Endothelial cell of umbilical vein (primary cell): ENCODE results near the gene PRKAR1B. TPM values are rescaled to one million over a fixed set of nuclear protein-coding genes. Genes with fewer than 3 reads are reported as not detected.

Experiments
- BruUV-seq: library from RNA; stranded (reverse); fragments of 400-500 nt; replicated peaks from 2 replicates; lab custom pipeline; 2021; lab: Mats Ljungman, UMichigan
- CTCF ChIA-PET: fragments of 300-600, 350-600 bp; sonication (Branson Sonifier 250); formaldehyde crosslinking; loops from one replicate; lab custom pipeline; 2021; ENCODE audit warnings: antibody characterized with exemption, inconsistent platforms; lab: Charles Lee
- POLR2A ChIA-PET: fragments of 300-600, 350-600 bp; sonication (Branson Sonifier 250); formaldehyde crosslinking; loops from one replicate; lab custom pipeline; 2021; ENCODE audit warnings: antibody characterized with exemption, inconsistent platforms; lab: Charles Lee
- DNase-seq: peaks from one replicate; pipeline ENCODE4 v3.0.0-alpha.2; 2011; ENCODE audit warnings: low read depth, low spot score
- FAIRE-seq: peaks from 2 replicates; lab custom pipeline; 2011; peaks lifted over from hg19 to GRCh38; lab: Jason Lieb, UNC
- H2AFZ ChIP-seq: 2 replicates; pipeline ENCODE4 v1.6.0; 2012; ENCODE audit warnings: low read depth, low read length, control low read depth, inconsistent platforms
- H3K27ac ChIP-seq: 2 replicates; pipeline ENCODE4 v1.5.1; 2011; ENCODE audit warnings: low read depth, mild to moderate bottlenecking, control low read depth, low read length, moderate library complexity; ENCODE audit not compliant: insufficient read depth
- H3K27me3 ChIP-seq, 2 experiments: 2 replicates each; pipeline versions ENCODE4 v1.6.0 to v1.6.1; 2011; ENCODE audit warnings: low read length in 2 of 2, mixed read lengths in 1 of 2; ENCODE audit not compliant: control insufficient read depth in 2 of 2, insufficient read depth in 2 of 2
- H3K36me3 ChIP-seq, 2 experiments: 2 replicates in 1 of 2; 3 replicates in 1 of 2; pipeline ENCODE4 v1.5.1; 2011; ENCODE audit warnings: low read length in 2 of 2, mild to moderate bottlenecking in 1 of 2, moderate library complexity in 1 of 2; ENCODE audit not compliant: control insufficient read depth in 2 of 2, insufficient read depth in 2 of 2; ENCODE audit errors: extremely low read depth in 1 of 2
- H3K4me1 ChIP-seq: 3 replicates; pipeline ENCODE4 v1.5.1; 2011; ENCODE audit warnings: mild to moderate bottlenecking, low read length; ENCODE audit not compliant: control insufficient read depth, insufficient read depth; ENCODE audit errors: extremely low read depth
- H3K4me2 ChIP-seq: 2 replicates; pipeline ENCODE4 v1.6.1; 2011; ENCODE audit warnings: low read length, control low read depth, mixed read lengths; ENCODE audit not compliant: insufficient read depth
- H3K4me3 ChIP-seq, 3 experiments: fragments of 200-600 bp in 1 of 3; sonication (generic), shearing (Covaris generic) in 1 of 3; replicated peaks in 1 of 3; 2 replicates each; pipeline ENCODE4 v1.5.1; 2011 to 2016; ENCODE audit warnings: control low read depth in 3 of 3, low read length in 3 of 3, mild to moderate bottlenecking in 2 of 3, inconsistent platforms in 1 of 3, low read depth in 1 of 3, moderate library complexity in 1 of 3; ENCODE audit not compliant: insufficient read depth in 1 of 3
- H3K79me2 ChIP-seq: 2 replicates; pipeline ENCODE4 v1.6.0; 2012; ENCODE audit warnings: low read length, inconsistent platforms; ENCODE audit not compliant: control insufficient read depth, insufficient read depth
- H3K9ac ChIP-seq: replicated peaks from 2 replicates; pipeline ENCODE3; 2011; ENCODE audit warnings: low read length, control low read depth; ENCODE audit not compliant: insufficient read depth; ENCODE audit errors: extremely low read depth
- H3K9me1 ChIP-seq: replicated peaks from 3 replicates; pipeline ENCODE4 v1.6.0; 2011; ENCODE audit warnings: mild to moderate bottlenecking, low read length; ENCODE audit not compliant: control insufficient read depth, insufficient read depth; ENCODE audit errors: extremely low read depth
- H3K9me3 ChIP-seq: replicated peaks from 2 replicates; pipeline ENCODE4 v1.5.1; 2012; ENCODE audit warnings: low read length, inconsistent platforms; ENCODE audit not compliant: control insufficient read depth, insufficient read depth
- H4K20me1 ChIP-seq: replicated peaks from 2 replicates; pipeline ENCODE3; 2011; ENCODE audit warnings: mild to moderate bottlenecking, low read length; ENCODE audit not compliant: control insufficient read depth, insufficient read depth; ENCODE audit errors: extremely low read depth
- EZH2 ChIP-seq: IDR thresholded peaks from 2 replicates; pipeline ENCODE4 v1.6.1; 2012; ENCODE audit warnings: borderline replicate concordance, low read depth, mild to moderate bottlenecking, moderate library complexity, low read length, inconsistent platforms; ENCODE audit not compliant: severe bottlenecking
- FOS ChIP-seq: IDR thresholded peaks from 2 replicates; pipeline ENCODE4 v1.6.1; 2011; ENCODE audit warnings: mild to moderate bottlenecking, low read length, moderate library complexity, borderline replicate concordance; ENCODE audit not compliant: insufficient read depth
- GATA2 ChIP-seq: IDR thresholded peaks from 2 replicates; pipeline ENCODE4 v1.7.0; 2011; ENCODE audit warnings: low read depth, mild to moderate bottlenecking, moderate library complexity, mixed read lengths, low read length; ENCODE audit not compliant: insufficient read length, insufficient read depth
- JUN ChIP-seq: IDR thresholded peaks from 2 replicates; pipeline ENCODE4 v1.6.1; 2011; ENCODE audit warnings: borderline replicate concordance, low read depth; ENCODE audit not compliant: insufficient read length, insufficient read depth
- MAX ChIP-seq: IDR thresholded peaks from 2 replicates; pipeline ENCODE4 v1.6.1; 2011; ENCODE audit not compliant: insufficient read depth, insufficient read length
- MYC ChIP-seq: IDR thresholded peaks from one replicate; pipeline ENCODE4 v1.6.1; 2011; ENCODE audit warnings: mild to moderate bottlenecking, low read depth, low read length
- POLR2A ChIP-seq: IDR thresholded peaks from 2 replicates; pipeline ENCODE4 v1.6.1; 2012; ENCODE audit warnings: low read depth, mild to moderate bottlenecking, control low read depth, low read length
- POLR2AphosphoS5 ChIP-seq: IDR thresholded peaks from 2 replicates; pipeline ENCODE4 v1.6.1; 2012; ENCODE audit warnings: low read depth, mild to moderate bottlenecking, control low read depth, low read length, moderate library complexity; ENCODE audit not compliant: insufficient read depth
- dilution Hi-C: fragments of 300-500 bp; cut with MboI; formaldehyde crosslinking; loops from one replicate; pipeline ENCODE4 v1.15.0; 2019; ENCODE audit warnings: low sequenced_read_pairs; ENCODE audit not compliant: extremely low pct_ligation_motif_present
- intact Hi-C: fragments of 100-400 bp; cut with micrococcal nuclease; formaldehyde crosslinking; loops from one replicate; pipeline ENCODE4 v1.10.0; 2022
- polyA plus RNA-seq, 4 experiments: library from polyadenylated mRNA; depleted of rRNA in 3 of 4; stranded (reverse) in 3 of 4; unstranded in 1 of 4; fragments of >200 nt; gene quantifications; 2 replicates each; pipeline versions ENCODE4 v1.2.1 to v1.2.3, GENCODE V29; 2011 to 2012; ENCODE audit warnings: missing spikeins in 1 of 4
- total RNA-seq: library from RNA; stranded (reverse); gene quantifications from 2 replicates; pipeline ENCODE4 v1.2.3, GENCODE V29; 2021
- TF ChIP-seq, protein P1 (sequence below), 2 donors: IDR thresholded peaks; 1 replicate in 1 of 2; 2 replicates in 1 of 2; pipeline ENCODE4 v1.5.1; 2011; ENCODE audit warnings: low read length in 2 of 2, mild to moderate bottlenecking in 2 of 2, moderate library complexity in 2 of 2, control low read depth in 1 of 2, inconsistent platforms in 1 of 2, low read depth in 1 of 2; ENCODE audit not compliant: insufficient read depth in 1 of 2; ENCODE audit errors: extremely low read depth in 1 of 2

The PRKAR1B gene
- total and polyA plus RNA-seq, 2 donors (not counting 3 experiments of a cell fraction or from before 2014, with no cell fraction given), result 15.4 to 29.2 TPM

- DNase-seq, result no peak
- BruUV-seq, result no TSS peak
- Histone ChIP-seq H4K20me1 (no peaks in the 10 kb centered on the region), H3K36me3 (no peaks in the 10 kb centered on the region), H2AFZ (no peak overlapping the region), H3K27me3 (no peaks in the 10 kb centered on the region), H3K4me3 (no peak overlapping the region), H3K4me2 (no peak overlapping the region), H3K4me1 (peaks cover 17% of the 10 kb centered on the region), H3K9me3 (no peaks in the 10 kb centered on the region), H3K27ac (no peak overlapping the region), H3K9me1 (no peaks in the 10 kb centered on the region), H3K9ac (no peak overlapping the region), H3K79me2 (no peaks in the 10 kb centered on the region)
- intact Hi-C loops (no loop called here), dilution Hi-C loops (no loop called here)
- ChIA-PET CTCF (interaction anchor here (1.2 kb wide), 1 partner anchor 25 kb away, joined by 3 read pairs; no protein-coding TSS in a partner anchor), POLR2A (no interaction called here)
- TF ChIP-seq MYC, result no peak
- TF ChIP-seq POLR2A, result no peak
- TF ChIP-seq MAX, result no peak
- no peak for TF ChIP-seq FOS
- TF ChIP-seq EZH2, result no peak
- no peak for TF ChIP-seq GATA2
- TF ChIP-seq POLR2AphosphoS5, result no peak
- TF ChIP-seq, protein P1, sequence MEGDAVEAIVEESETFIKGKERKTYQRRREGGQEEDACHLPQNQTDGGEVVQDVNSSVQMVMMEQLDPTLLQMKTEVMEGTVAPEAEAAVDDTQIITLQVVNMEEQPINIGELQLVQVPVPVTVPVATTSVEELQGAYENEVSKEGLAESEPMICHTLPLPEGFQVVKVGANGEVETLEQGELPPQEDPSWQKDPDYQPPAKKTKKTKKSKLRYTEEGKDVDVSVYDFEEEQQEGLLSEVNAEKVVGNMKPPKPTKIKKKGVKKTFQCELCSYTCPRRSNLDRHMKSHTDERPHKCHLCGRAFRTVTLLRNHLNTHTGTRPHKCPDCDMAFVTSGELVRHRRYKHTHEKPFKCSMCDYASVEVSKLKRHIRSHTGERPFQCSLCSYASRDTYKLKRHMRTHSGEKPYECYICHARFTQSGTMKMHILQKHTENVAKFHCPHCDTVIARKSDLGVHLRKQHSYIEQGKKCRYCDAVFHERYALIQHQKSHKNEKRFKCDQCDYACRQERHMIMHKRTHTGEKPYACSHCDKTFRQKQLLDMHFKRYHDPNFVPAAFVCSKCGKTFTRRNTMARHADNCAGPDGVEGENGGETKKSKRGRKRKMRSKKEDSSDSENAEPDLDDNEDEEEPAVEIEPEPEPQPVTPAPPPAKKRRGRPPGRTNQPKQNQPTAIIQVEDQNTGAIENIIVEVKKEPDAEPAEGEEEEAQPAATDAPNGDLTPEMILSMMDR (IDR thresholded peaks at IDR 0.05; ENCODE audit: extremely low read depth in 1 of 2, insufficient read depth in 1 of 2, low read depth in 1 of 2, low read length in 2 of 2), result no peak
- TF ChIP-seq JUN, result no peak
- no peak for FAIRE-seq
Observed at GRCh38 chr7:545470-545869, 181.6 kb downstream of the PRKAR1B start.
